Sigmoid colon (tissue), 4 donors: ENCODE data around the gene PKDCC.

Experiments
- EP300 ChIP-seq, 4 donors: sonication (generic); formaldehyde crosslinking; IDR thresholded peaks; one replicate each; pipeline ENCODE4 v1.6.1; 2017; ENCODE audit warnings: antibody characterized with exemption in 4 of 4
- POLR2A ChIP-seq, 2 donors: fragments of 450-650 bp; IDR thresholded peaks; one replicate each; pipeline ENCODE4 v1.6.1; 2016; ENCODE audit warnings: antibody characterized with exemption in 2 of 2, mild to moderate bottlenecking in 2 of 2, moderate library complexity in 2 of 2
- POLR2AphosphoS5 ChIP-seq, 4 donors: sonication (generic); formaldehyde crosslinking; IDR thresholded peaks; one replicate each; pipeline ENCODE4 v1.6.1; 2017; ENCODE audit warnings: antibody characterized with exemption in 4 of 4
- TF ChIP-seq, protein P1 (sequence below), 4 experiments: fragments of 450-650 bp in 3 of 4; fragments of 200-600 bp in 1 of 4; IDR thresholded peaks; one replicate each; pipeline ENCODE4 v1.5.1; 2016 to 2019; ENCODE audit warnings: antibody characterized with exemption in 4 of 4, mild to moderate bottlenecking in 3 of 4, moderate library complexity in 2 of 4

GRCh38 chr2:42069568-42069967 is 21.7 kb downstream of the PKDCC start:
- TF ChIP-seq EP300 (IDR thresholded peaks at IDR 0.05) = no peak
- TF ChIP-seq POLR2AphosphoS5 (IDR thresholded peaks at IDR 0.05) = no peak
- TF ChIP-seq, protein P1, sequence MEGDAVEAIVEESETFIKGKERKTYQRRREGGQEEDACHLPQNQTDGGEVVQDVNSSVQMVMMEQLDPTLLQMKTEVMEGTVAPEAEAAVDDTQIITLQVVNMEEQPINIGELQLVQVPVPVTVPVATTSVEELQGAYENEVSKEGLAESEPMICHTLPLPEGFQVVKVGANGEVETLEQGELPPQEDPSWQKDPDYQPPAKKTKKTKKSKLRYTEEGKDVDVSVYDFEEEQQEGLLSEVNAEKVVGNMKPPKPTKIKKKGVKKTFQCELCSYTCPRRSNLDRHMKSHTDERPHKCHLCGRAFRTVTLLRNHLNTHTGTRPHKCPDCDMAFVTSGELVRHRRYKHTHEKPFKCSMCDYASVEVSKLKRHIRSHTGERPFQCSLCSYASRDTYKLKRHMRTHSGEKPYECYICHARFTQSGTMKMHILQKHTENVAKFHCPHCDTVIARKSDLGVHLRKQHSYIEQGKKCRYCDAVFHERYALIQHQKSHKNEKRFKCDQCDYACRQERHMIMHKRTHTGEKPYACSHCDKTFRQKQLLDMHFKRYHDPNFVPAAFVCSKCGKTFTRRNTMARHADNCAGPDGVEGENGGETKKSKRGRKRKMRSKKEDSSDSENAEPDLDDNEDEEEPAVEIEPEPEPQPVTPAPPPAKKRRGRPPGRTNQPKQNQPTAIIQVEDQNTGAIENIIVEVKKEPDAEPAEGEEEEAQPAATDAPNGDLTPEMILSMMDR (IDR thresholded peaks at IDR 0.05) = no peak
- no peak for TF ChIP-seq POLR2A (IDR thresholded peaks at IDR 0.05)
